MM.1S (cell line): Measurements from ENCODE around the gene FAM163A.

Source experiments
- EZH2 ChIP-seq: fragments of 300-600 bp; sonication (generic); optimal IDR thresholded peaks from 2 replicates; pipeline ENCODE3; 2017; ENCODE audit warnings: low read depth, mild to moderate bottlenecking, antibody characterized with exemption, low read length, mixed read lengths
- EZH2phosphoT487 ChIP-seq: fragments of 300-600 bp; sonication (generic); IDR thresholded peaks from 2 replicates; pipeline ENCODE4 v1.6.1; 2018; ENCODE audit warnings: antibody characterized with exemption, low read length
- TF ChIP-seq, protein P1 (sequence below): fragments of 300-600 bp; sonication (generic); IDR thresholded peaks from 2 replicates; pipeline ENCODE4 v1.5.1; 2016; ENCODE audit warnings: antibody characterized with exemption, low read length, mixed read lengths

- TF ChIP-seq, protein P1, sequence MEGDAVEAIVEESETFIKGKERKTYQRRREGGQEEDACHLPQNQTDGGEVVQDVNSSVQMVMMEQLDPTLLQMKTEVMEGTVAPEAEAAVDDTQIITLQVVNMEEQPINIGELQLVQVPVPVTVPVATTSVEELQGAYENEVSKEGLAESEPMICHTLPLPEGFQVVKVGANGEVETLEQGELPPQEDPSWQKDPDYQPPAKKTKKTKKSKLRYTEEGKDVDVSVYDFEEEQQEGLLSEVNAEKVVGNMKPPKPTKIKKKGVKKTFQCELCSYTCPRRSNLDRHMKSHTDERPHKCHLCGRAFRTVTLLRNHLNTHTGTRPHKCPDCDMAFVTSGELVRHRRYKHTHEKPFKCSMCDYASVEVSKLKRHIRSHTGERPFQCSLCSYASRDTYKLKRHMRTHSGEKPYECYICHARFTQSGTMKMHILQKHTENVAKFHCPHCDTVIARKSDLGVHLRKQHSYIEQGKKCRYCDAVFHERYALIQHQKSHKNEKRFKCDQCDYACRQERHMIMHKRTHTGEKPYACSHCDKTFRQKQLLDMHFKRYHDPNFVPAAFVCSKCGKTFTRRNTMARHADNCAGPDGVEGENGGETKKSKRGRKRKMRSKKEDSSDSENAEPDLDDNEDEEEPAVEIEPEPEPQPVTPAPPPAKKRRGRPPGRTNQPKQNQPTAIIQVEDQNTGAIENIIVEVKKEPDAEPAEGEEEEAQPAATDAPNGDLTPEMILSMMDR: no peak
- no peak for TF ChIP-seq EZH2
- TF ChIP-seq EZH2phosphoT487: no peak
These were observed 33.2 kb upstream of the FAM163A start for GRCh38 chr1:179709841-179710329.
